A549 (cell line): Measurements from ENCODE around the gene DISP2. TPM values are rescaled to one million over a fixed set of nuclear protein-coding genes. Genes with fewer than 3 reads are reported as not detected.
A peak's percentile ranks its signal among the peaks of the same experiment; 100 is the strongest.

Source experiments
- ATAC-seq, 2 experiments: fragments of 200-7000 bp in 1 of 2; fragments of >200 bp in 1 of 2; cut with Nextera tagmentation in 1 of 2; cut with Tn5 transposase in 1 of 2; 3 replicates each; pipeline versions ENCODE4 v1.8.0 to v1.9.1; 2018 to 2020; ENCODE audit warnings: mild to moderate bottlenecking in 1 of 2, moderate library complexity in 1 of 2
- CTCF ChIA-PET: fragments of 300-600 bp; sonication (Branson Sonifier 250); formaldehyde crosslinking; extraction: SDS; loops from one replicate; lab custom pipeline; 2021; ENCODE audit warnings: antibody characterized with exemption, inconsistent platforms; lab: Yijun Ruan, JAX
- POLR2A ChIA-PET: fragments of 350-600 bp; formaldehyde crosslinking; extraction: SDS; loops from one replicate; lab custom pipeline; 2021; ENCODE audit warnings: antibody characterized with exemption, inconsistent platforms; lab: Yijun Ruan, JAX
- DNase-seq, 2 experiments: peaks; one replicate each; pipeline versions ENCODE4 v3.0.0 to v3.0.0-alpha.2; 2011 to 2016; ENCODE audit warnings: low read depth in 1 of 2, low spot score in 1 of 2
- FAIRE-seq: peaks from 2 replicates; lab custom pipeline; 2011; peaks lifted over from hg19 to GRCh38; lab: Jason Lieb, UNC
- H3K27ac ChIP-seq, 2 experiments: fragments of >200 bp; sonication (Bioruptor Twin); formaldehyde crosslinking; 3 replicates each; pipeline ENCODE4 v1.5.1; 2016 to 2017
- H3K4me1 ChIP-seq: fragments of >200 bp; sonication (Bioruptor Twin); formaldehyde crosslinking; 3 replicates; pipeline ENCODE4 v1.6.1; 2016
- H3K4me2 ChIP-seq: fragments of >200 bp; sonication (Bioruptor Twin); formaldehyde crosslinking; 3 replicates; pipeline ENCODE4 v1.6.1; 2016
- H3K4me3 ChIP-seq: fragments of >200 bp; sonication (Bioruptor Twin); formaldehyde crosslinking; 3 replicates; pipeline ENCODE4 v1.5.1; 2016
- H3K9me3 ChIP-seq: fragments of >200 bp; sonication (Bioruptor Twin); formaldehyde crosslinking; 3 replicates; pipeline ENCODE4 v1.6.1; 2016
- ATOH8 ChIP-seq: fragments of 250-450 bp; sonication (Bioruptor Pico); IDR thresholded peaks from 2 replicates; pipeline ENCODE4 v1.5.0; 2020; ENCODE audit warnings: low read depth, mild to moderate bottlenecking, moderate library complexity
- BCL3 ChIP-seq: fragments of >200 bp; sonication (Bioruptor Twin); formaldehyde crosslinking; IDR thresholded peaks from 3 replicates; pipeline ENCODE4 v1.6.1; 2016
- BHLHE40 ChIP-seq: IDR thresholded peaks from 2 replicates; pipeline ENCODE4 v1.6.1; 2012; ENCODE audit warnings: low read depth, low read length, inconsistent platforms
- CBX2 ChIP-seq: fragments of 200-600 bp; sonication (generic); IDR thresholded peaks from 2 replicates; pipeline ENCODE4 v1.6.1; 2016; ENCODE audit warnings: low read depth, mild to moderate bottlenecking, borderline replicate concordance
- CBX8 ChIP-seq: fragments of 200-600 bp; sonication (generic); IDR thresholded peaks from 2 replicates; pipeline ENCODE4 v1.6.1; 2016
- CEBPB ChIP-seq, 2 experiments: fragments of >200 bp in 1 of 2; sonication (Bioruptor Twin) in 1 of 2; formaldehyde crosslinking in 1 of 2; IDR thresholded peaks; 2 replicates each; pipeline ENCODE4 v1.6.1; 2012 to 2016
- CHD4 ChIP-seq: fragments of 200-600 bp; sonication (generic); IDR thresholded peaks from 2 replicates; pipeline ENCODE4 v1.6.1; 2016; ENCODE audit warnings: antibody characterized with exemption, mild to moderate bottlenecking, borderline replicate concordance
- CTCF ChIP-seq: fragments of >200 bp; sonication (Bioruptor Twin); formaldehyde crosslinking; IDR thresholded peaks from 3 replicates; pipeline ENCODE4 v1.5.1; 2016
- E2F6 ChIP-seq: IDR thresholded peaks from 2 replicates; pipeline ENCODE4 v1.6.1; 2012; ENCODE audit warnings: low read depth, borderline replicate concordance
- EHF ChIP-seq: fragments of 250-450 bp; sonication (Bioruptor Pico); IDR thresholded peaks from 2 replicates; pipeline ENCODE4 v1.5.0; 2020; ENCODE audit warnings: mild to moderate bottlenecking
- ELK1 ChIP-seq: fragments of 150-350 bp; IDR thresholded peaks from 2 replicates; pipeline ENCODE4 v1.6.1; 2014; ENCODE audit warnings: low read depth, mild to moderate bottlenecking, low read length
- EP300 ChIP-seq, 2 experiments: fragments of >200 bp; sonication (Bioruptor Twin); formaldehyde crosslinking; IDR thresholded peaks; 2 replicates in 1 of 2; 3 replicates in 1 of 2; pipeline ENCODE4 v1.6.1; 2016 to 2017
- ESRRA ChIP-seq: fragments of 150-350 bp; IDR thresholded peaks from 2 replicates; pipeline ENCODE4 v1.6.1; 2014; ENCODE audit warnings: mild to moderate bottlenecking, low read length, borderline replicate concordance
- FOSB ChIP-seq: fragments of 250-450 bp; sonication (Bioruptor Pico); IDR thresholded peaks from 2 replicates; pipeline ENCODE4 v1.5.0; 2020; ENCODE audit warnings: mild to moderate bottlenecking, moderate library complexity
- FOXS1 ChIP-seq: fragments of 250-450 bp; sonication (Bioruptor Pico); IDR thresholded peaks from 2 replicates; pipeline ENCODE4 v1.5.0; 2020; ENCODE audit warnings: mild to moderate bottlenecking, moderate library complexity
- GATA3 ChIP-seq: IDR thresholded peaks from 2 replicates; pipeline ENCODE4 v1.6.1; 2012; ENCODE audit warnings: borderline replicate concordance
- HEYL ChIP-seq: fragments of 250-450 bp; sonication (Bioruptor Pico); IDR thresholded peaks from 2 replicates; pipeline ENCODE4 v1.8.0; 2021; ENCODE audit warnings: mild to moderate bottlenecking, moderate library complexity
- HOXB13 ChIP-seq: fragments of 250-450 bp; sonication (Bioruptor Pico); IDR thresholded peaks from 2 replicates; pipeline ENCODE4 v1.5.0; 2020; ENCODE audit warnings: low read depth, mild to moderate bottlenecking, moderate library complexity
- HOXB5 ChIP-seq: fragments of 250-450 bp; sonication (Bioruptor Pico); IDR thresholded peaks from 2 replicates; pipeline ENCODE4 v1.5.0; 2020; ENCODE audit warnings: mild to moderate bottlenecking, moderate library complexity
- JUN ChIP-seq, 2 experiments: fragments of >200 bp; sonication (Bioruptor Twin); formaldehyde crosslinking; IDR thresholded peaks; 2 replicates in 1 of 2; 3 replicates in 1 of 2; pipeline ENCODE4 v1.6.1; 2016 to 2017
- JUNB ChIP-seq: fragments of >200 bp; sonication (Bioruptor Twin); formaldehyde crosslinking; IDR thresholded peaks from 2 replicates; pipeline ENCODE4 v1.6.1; 2016
- MAX ChIP-seq: IDR thresholded peaks from 2 replicates; pipeline ENCODE4 v1.6.1; 2012
- MYC ChIP-seq: IDR thresholded peaks from 2 replicates; pipeline ENCODE4 v1.6.1; 2012; ENCODE audit warnings: mild to moderate bottlenecking, inconsistent platforms, low read length, improper control_type of control experiment, borderline replicate concordance
- NPAS2 ChIP-seq: fragments of 250-450 bp; sonication (Bioruptor Pico); IDR thresholded peaks from 2 replicates; pipeline ENCODE4 v1.8.0; 2022; ENCODE audit warnings: mild to moderate bottlenecking, moderate library complexity, borderline replicate concordance
- PBX3 ChIP-seq: IDR thresholded peaks from 2 replicates; pipeline ENCODE4 v1.6.1; 2012
- RAD21 ChIP-seq, 2 experiments: fragments of >200 bp in 1 of 2; sonication (Bioruptor Twin) in 1 of 2; formaldehyde crosslinking in 1 of 2; IDR thresholded peaks in 1 of 2; conservative IDR thresholded peaks in 1 of 2; 2 replicates in 1 of 2; 3 replicates in 1 of 2; pipeline ENCODE4 v1.6.1; 2012 to 2018; ENCODE audit warnings: inconsistent platforms in 1 of 2
- RARB ChIP-seq: fragments of 250-450 bp; sonication (Bioruptor Pico); IDR thresholded peaks from 2 replicates; pipeline ENCODE4 v1.8.0; 2021; ENCODE audit warnings: mild to moderate bottlenecking, moderate library complexity
- RCOR1 ChIP-seq: fragments of 150-350 bp; IDR thresholded peaks from 2 replicates; pipeline ENCODE4 v1.6.1; 2014; ENCODE audit warnings: antibody characterized with exemption, low read length, low read depth
- RNF2 ChIP-seq: fragments of 200-600 bp; sonication (generic); IDR thresholded peaks from 2 replicates; pipeline ENCODE4 v1.6.1; 2016; ENCODE audit warnings: low read depth, mild to moderate bottlenecking, antibody characterized with exemption, moderate library complexity, borderline replicate concordance
- SMC3 ChIP-seq: fragments of >200 bp; sonication (Bioruptor Twin); formaldehyde crosslinking; IDR thresholded peaks from 3 replicates; pipeline ENCODE4 v1.6.1; 2018; ENCODE audit warnings: inconsistent platforms
- SREBF2 ChIP-seq: fragments of 450-650 bp; IDR thresholded peaks from 2 replicates; pipeline ENCODE4 v1.6.1; 2014; ENCODE audit warnings: mild to moderate bottlenecking, moderate library complexity
- TFCP2L1 ChIP-seq: fragments of 250-450 bp; sonication (Bioruptor Pico); IDR thresholded peaks from 2 replicates; pipeline ENCODE4 v1.5.0; 2021; ENCODE audit warnings: mild to moderate bottlenecking
- TP53 ChIP-seq: fragments of 250-450 bp; sonication (Bioruptor Pico); IDR thresholded peaks from 2 replicates; pipeline ENCODE4 v1.5.0; 2021; ENCODE audit warnings: mild to moderate bottlenecking, moderate library complexity
- ZC3H11A ChIP-seq: fragments of 450-650 bp; IDR thresholded peaks from 2 replicates; pipeline ENCODE4 v1.6.1; 2014; ENCODE audit warnings: antibody characterized with exemption, mild to moderate bottlenecking
- ZSCAN20 ChIP-seq: fragments of 250-450 bp; sonication (Bioruptor Pico); IDR thresholded peaks from 2 replicates; pipeline ENCODE4 v1.8.0; 2022; ENCODE audit warnings: mild to moderate bottlenecking, moderate library complexity
- WGBS: methylation state at CpG from one replicate; pipeline ENCODE4 v1.1.6; 2017; ENCODE audit errors: missing lambda C conversion rate; 5-methylcytosine and 5-hydroxymethylcytosine counted together
- polyA plus RNA-seq, 4 experiments: library from polyadenylated mRNA; depleted of rRNA in 3 of 4; stranded (reverse); fragments of >200 nt; fragmentation: RNase III in 1 of 4; extraction: RNeasy Plus Mini Kit Qiagen cat#74134 plus additional on column Dnase treatment in 1 of 4; gene quantifications; 2 replicates in 3 of 4; 3 replicates in 1 of 4; pipeline ENCODE4 v1.2.3, GENCODE V29; 2011 to 2017

Gene DISP2
- polyA plus RNA-seq, 2 of the 4 experiments (the other 2 are of a cell fraction) = 0.26 to 0.56 TPM

GRCh38 chr15:40338041-40338657 lies 19.9 kb upstream of the DISP2 start:
- POLR2A ChIA-PET = interaction anchor here (0.9 to 1.9 kb wide), 4 partner anchors 10 to 57 kb away, joined by 3 to 8 read pairs (median 4); partner anchors contain the start of gene INAFM2
- H3K4me3 ChIP-seq = 0 out of 3 replicates have a peak overlapping the region, but pooled peaks have one; percentile 47
- H3K4me1 ChIP-seq = peaks cover 39% of the 10 kb centered on the region
- H3K27ac ChIP-seq = peak overlapping the region; percentile 94 to 96
- 31% methylated on average over 11 of the region's 11 CpGs for WGBS
- ATAC-seq = peak; percentile 41 to 69; a peak in 4 of 6 replicates
- H3K4me2 ChIP-seq = peak overlapping the region; percentile 79
- TF ChIP-seq FOSB (CRISPR knock-in tag) (no peak), MYC (no peak), EHF (CRISPR knock-in tag) (no peak), ZC3H11A (no peak), CHD4 (no peak), TP53 (CRISPR knock-in tag) (no peak), CBX8 (no peak), HEYL (CRISPR knock-in tag) (no peak), ATOH8 (CRISPR knock-in tag) (no peak), JUN (IDR thresholded peaks at IDR 0.05) (no peak), GATA3 (no peak), TFCP2L1 (CRISPR knock-in tag) (no peak), CTCF (peak; percentile 68), BCL3 (no peak), ELK1 (no peak), ESRRA (no peak), HOXB13 (no peak), ZSCAN20 (no peak), SREBF2 (no peak), E2F6 (no peak), CEBPB (IDR thresholded peaks at IDR 0.05) (no peak), RNF2 (no peak), HOXB5 (CRISPR knock-in tag) (no peak), MAX (peak; percentile 48; the same call in 1 of the 2 replicates), EP300 (IDR thresholded peaks at IDR 0.05) (no peak), BHLHE40 (no peak), RAD21 (conservative IDR thresholded peaks at IDR 0.05 in 1 of 2, IDR thresholded peaks at IDR 0.05 in 1 of 2) (peak; percentile 53 to 59), CBX2 (no peak), PBX3 (no peak), RARB (no peak), NPAS2 (CRISPR knock-in tag) (no peak), RCOR1 (no peak), JUNB (no peak), FOXS1 (CRISPR knock-in tag) (no peak), SMC3 (peak; percentile 23; the same call in 2 of the 3 replicates)
- CTCF ChIA-PET = interaction anchor here (0.9 to 10.2 kb wide), 28 partner anchors 9 to 153 kb away, joined by 3 to 139 read pairs (median 6); partner anchors contain the start of genes ANKRD63, DISP2, INAFM2 and KNSTRN
- FAIRE-seq = no peak
- no peaks in the 10 kb centered on the region for H3K9me3 ChIP-seq
- DNase-seq = peak; percentile 66 to 72
